Hematopoietic multipotent progenitor cell (in vitro differentiated cells): ENCODE results near the gene TMEM50B. TPM values are rescaled to one million over a fixed set of nuclear protein-coding genes. Genes with fewer than 3 reads are reported as not detected.
"Not testable (repeated sequence)": the region's sequence is repeated elsewhere in the genome, so short reads cannot be mapped to it uniquely, and the experiment has no call there.

Experiments used
- DNase-seq, 3 donors: peaks; one replicate each; pipeline ENCODE4 v3.0.0-alpha.2; 2011 to 2015; ENCODE audit warnings: low read depth in 2 of 3, low spot score in 2 of 3
- total RNA-seq: library from RNA; depleted of rRNA; stranded (reverse); fragments of >200 nt; gene quantifications from one replicate; pipeline ENCODE4 v1.2.3, GENCODE V29; 2012

TMEM50B gene
- total RNA-seq, 1 donor, result 11.6 TPM

- DNase-seq, result no peak
Measured at GRCh38 chr21:33433001-33433400, 46.8 kb downstream of the TMEM50B start.

- DNase-seq, result no peak
Measured at GRCh38 chr21:33432496-33432895, 47.3 kb downstream of the TMEM50B start.

- DNase-seq, result no peak
Measured at GRCh38 chr21:33430858-33431257, 48.9 kb downstream of the TMEM50B start.

- DNase-seq, result no peak
Measured at GRCh38 chr21:33428669-33429068, 51.1 kb downstream of the TMEM50B start.

- DNase-seq, result no peak
Measured at GRCh38 chr21:33427051-33427450, 52.7 kb downstream of the TMEM50B start.

- no peak for DNase-seq
Measured at GRCh38 chr21:33425825-33426224, 53.9 kb downstream of the TMEM50B start.

GRCh38 chr21:33424214-33424613 lies 55.6 kb downstream of the TMEM50B start:
- no peak for DNase-seq

GRCh38 chr21:33421713-33422393 lies 57.9 kb downstream of the TMEM50B start:
- no peak for DNase-seq

- no peak for DNase-seq
Measured at GRCh38 chr21:33419538-33420123, 60.1 kb downstream of the TMEM50B start.

- no peak for DNase-seq
Measured at GRCh38 chr21:33418691-33419090, 61.1 kb downstream of the TMEM50B start.

GRCh38 chr21:33414926-33415325 lies 64.8 kb downstream of the TMEM50B start:
- DNase-seq, result no peak

- no peak for DNase-seq
Measured at GRCh38 chr21:33414068-33414467, 65.7 kb downstream of the TMEM50B start.

- DNase-seq, result no peak
Measured at GRCh38 chr21:33412832-33413519, 66.8 kb downstream of the TMEM50B start.

GRCh38 chr21:33412439-33412831 lies 67.3 kb downstream of the TMEM50B start:
- not testable (repeated sequence) for DNase-seq

- DNase-seq, result no peak
Measured at GRCh38 chr21:33411949-33412430, 67.8 kb downstream of the TMEM50B start.

- no peak for DNase-seq
Measured at GRCh38 chr21:33406493-33406892, 73.3 kb downstream of the TMEM50B start.

GRCh38 chr21:33403786-33404585 lies 75.8 kb downstream of the TMEM50B start:
- peak in 1 of 3 donors; percentile 31 for DNase-seq

GRCh38 chr21:33403128-33403785 lies 76.5 kb downstream of the TMEM50B start, which contains the start of gene IFNGR2:
IFNGR2 (plus strand) TSS chr21:33403413; CDS start chr21:33403544, 131 bp downstream.
- DNase-seq, result peak in 2 of 3 donors; percentile 36 to 53

GRCh38 chr21:33402001-33402979 lies 77.5 kb downstream of the TMEM50B start:
- peak in 2 of 3 donors; percentile 65 to 67 for DNase-seq
